NCI-H524 treated with DMSO at 0.1 percent for 48 hours (cell line): Measurements from ENCODE around the gene MIER3.

ENCODE experiments used
- DNase-seq: peaks from one replicate; lab custom pipeline; 2025; lab: John Stamatoyannopoulos, UW

MIER3 gene

GRCh38 chr5:56961746-56962145, 9.8 kb upstream of the MIER3 start:
- no peak for DNase-seq

GRCh38 chr5:56959326-56959725, 7.4 kb upstream of the MIER3 start:
- no peak for DNase-seq

GRCh38 chr5:56958595-56958994, 6.7 kb upstream of the MIER3 start:
- DNase-seq, result no peak

GRCh38 chr5:56954262-56954661, 2.3 kb upstream of the MIER3 start:
- DNase-seq, result no peak

GRCh38 chr5:56951126-56951945, 587 bp downstream of the MIER3 start:
- DNase-seq, result no peak

GRCh38 chr5:56950626-56951125, 1.2 kb downstream of the MIER3 start:
- DNase-seq, result no peak

- no peak for DNase-seq
These were observed 4.9 kb downstream of the MIER3 start for GRCh38 chr5:56947052-56947451.

GRCh38 chr5:56941981-56942380, 9.9 kb downstream of the MIER3 start:
- no peak for DNase-seq

GRCh38 chr5:56938858-56939257, 13.1 kb downstream of the MIER3 start:
- DNase-seq, result no peak

- DNase-seq, result no peak
These were observed 17.6 kb downstream of the MIER3 start for GRCh38 chr5:56934325-56934724.

GRCh38 chr5:56922922-56923321, 29.0 kb downstream of the MIER3 start:
- DNase-seq, result no peak

GRCh38 chr5:56919942-56920662, 31.8 kb downstream of the MIER3 start:
- no peak for DNase-seq

- DNase-seq, result no peak
These were observed 33.9 kb downstream of the MIER3 start for GRCh38 chr5:56918054-56918453.

GRCh38 chr5:56917534-56917933, 34.4 kb downstream of the MIER3 start:
- no peak for DNase-seq

GRCh38 chr5:56914678-56915077, 37.2 kb downstream of the MIER3 start:
- no peak for DNase-seq

GRCh38 chr5:56913766-56914165, 38.2 kb downstream of the MIER3 start:
- no peak for DNase-seq

- no peak for DNase-seq
These were observed 41.5 kb downstream of the MIER3 start for GRCh38 chr5:56910210-56910965.

- DNase-seq, result peak; percentile 60
These were observed 42.4 kb downstream of the MIER3 start, which contains the start of gene SETD9 for GRCh38 chr5:56909294-56910209. SETD9 (plus strand) TSS chr5:56909596; CDS start chr5:56909646, 50 bp downstream.

GRCh38 chr5:56908942-56909293, 43.0 kb downstream of the MIER3 start:
- DNase-seq, result no peak

GRCh38 chr5:56900858-56901578, 50.9 kb downstream of the MIER3 start:
- no peak for DNase-seq

GRCh38 chr5:56900395-56900794, 51.5 kb downstream of the MIER3 start:
- DNase-seq, result no peak
